Activated B cell treated with CpG ODN at 0.5 μM for 24 hours (primary cell): ENCODE data around the gene AGFG2. TPM values are rescaled to one million over a fixed set of nuclear protein-coding genes. Genes with fewer than 3 reads are reported as not detected.

Experiments
- ATAC-seq: fragments of 200-7000 bp; cut with Tn5 transposase; one replicate; pipeline ENCODE4 v1.10.0; 2021; ENCODE audit warnings: low read depth, mild to moderate bottlenecking, moderate library complexity
- CTCF ChIA-PET: fragments of 350-600 bp; sonication (Branson Sonifier 250); formaldehyde crosslinking; loops from one replicate; lab custom pipeline; 2021; ENCODE audit warnings: antibody characterized with exemption; lab: Charles Lee
- POLR2A ChIA-PET: fragments of 350-600 bp; sonication (Branson Sonifier 250); formaldehyde crosslinking; loops from one replicate; lab custom pipeline; 2021; ENCODE audit warnings: antibody characterized with exemption; lab: Charles Lee
- DNase-seq: peaks from one replicate; pipeline ENCODE4 v3.0.0; 2022
- H3K27ac Mint-ChIP-seq: one replicate; pipeline ENCODE4 v1.8.0; 2020; ENCODE audit warnings: mixed read lengths
- H3K27me3 Mint-ChIP-seq: one replicate; pipeline ENCODE4 v1.8.0; 2021; ENCODE audit warnings: mixed read lengths
- H3K36me3 Mint-ChIP-seq: one replicate; pipeline ENCODE4 v1.8.0; 2021; ENCODE audit warnings: low read depth, mixed read lengths
- H3K4me1 Mint-ChIP-seq: one replicate; pipeline ENCODE4 v1.8.0; 2021; ENCODE audit warnings: mixed read lengths
- H3K4me3 Mint-ChIP-seq: one replicate; pipeline ENCODE4 v1.8.0; 2020; ENCODE audit warnings: mild to moderate bottlenecking, mixed read lengths
- H3K9me3 Mint-ChIP-seq: one replicate; pipeline ENCODE4 v1.8.0; 2020; ENCODE audit warnings: mixed read lengths
- intact Hi-C: fragments of 100-400 bp; cut with micrococcal nuclease; formaldehyde crosslinking; loops from one replicate; pipeline ENCODE4 v1.15.1; 2024
- total RNA-seq: library from RNA; stranded (reverse); gene quantifications from 2 replicates; pipeline ENCODE4 v1.2.3, GENCODE V29; 2022
- TF ChIP-seq, protein P1 (sequence below): fragments of 200-600 bp; IDR thresholded peaks from one replicate; pipeline ENCODE4 v1.8.0; 2022; ENCODE audit warnings: antibody characterized with exemption, mild to moderate bottlenecking

Gene AGFG2
- total RNA-seq, 1 donor from 2014 or later = 9.5 TPM

GRCh38 chr7:100575746-100576383 lies 36.9 kb downstream of the AGFG2 start:
- peaks cover 14% of the 10 kb centered on the region for H3K4me1 Mint-ChIP-seq

DNA sequence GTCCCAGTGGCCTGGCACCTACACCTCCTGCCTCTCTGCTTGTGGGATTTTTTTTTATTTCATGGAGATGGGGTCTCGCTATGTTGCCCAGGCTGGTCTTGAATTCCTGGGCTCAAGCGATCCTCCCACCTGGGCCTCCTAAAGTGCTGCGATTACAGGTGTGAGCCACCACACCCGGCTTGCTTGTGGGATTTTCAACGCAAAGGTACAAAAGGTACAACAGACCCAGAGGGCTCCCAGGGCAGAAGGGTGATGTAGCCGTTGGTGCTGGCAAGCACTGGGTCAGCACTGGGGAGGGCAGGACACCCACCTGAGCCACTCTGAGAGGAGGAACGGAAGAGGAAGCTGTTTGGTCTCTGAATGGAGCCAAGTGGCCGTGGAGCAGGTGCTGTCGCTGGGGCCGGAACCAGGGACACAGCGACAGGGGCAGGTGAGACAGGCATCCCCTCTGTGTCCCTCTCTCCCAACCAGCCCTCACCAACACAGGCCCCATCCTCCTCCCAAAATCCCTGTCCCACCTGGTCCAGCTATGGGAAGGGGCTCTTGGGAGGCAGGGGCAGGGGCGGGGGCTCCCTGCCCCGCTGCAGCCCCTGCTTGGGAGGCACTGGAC lies 37.5 kb downstream of the AGFG2 start:
- Mint-ChIP-seq H3K9me3 (no peaks in the 10 kb centered on the region), H3K36me3 (peaks cover 35% of the 10 kb centered on the region), H3K4me1 (peaks cover 9% of the 10 kb centered on the region), H3K27me3 (no peaks in the 10 kb centered on the region), H3K27ac (no peak overlapping the region), H3K4me3 (no peak overlapping the region)
- TF ChIP-seq, protein P1, sequence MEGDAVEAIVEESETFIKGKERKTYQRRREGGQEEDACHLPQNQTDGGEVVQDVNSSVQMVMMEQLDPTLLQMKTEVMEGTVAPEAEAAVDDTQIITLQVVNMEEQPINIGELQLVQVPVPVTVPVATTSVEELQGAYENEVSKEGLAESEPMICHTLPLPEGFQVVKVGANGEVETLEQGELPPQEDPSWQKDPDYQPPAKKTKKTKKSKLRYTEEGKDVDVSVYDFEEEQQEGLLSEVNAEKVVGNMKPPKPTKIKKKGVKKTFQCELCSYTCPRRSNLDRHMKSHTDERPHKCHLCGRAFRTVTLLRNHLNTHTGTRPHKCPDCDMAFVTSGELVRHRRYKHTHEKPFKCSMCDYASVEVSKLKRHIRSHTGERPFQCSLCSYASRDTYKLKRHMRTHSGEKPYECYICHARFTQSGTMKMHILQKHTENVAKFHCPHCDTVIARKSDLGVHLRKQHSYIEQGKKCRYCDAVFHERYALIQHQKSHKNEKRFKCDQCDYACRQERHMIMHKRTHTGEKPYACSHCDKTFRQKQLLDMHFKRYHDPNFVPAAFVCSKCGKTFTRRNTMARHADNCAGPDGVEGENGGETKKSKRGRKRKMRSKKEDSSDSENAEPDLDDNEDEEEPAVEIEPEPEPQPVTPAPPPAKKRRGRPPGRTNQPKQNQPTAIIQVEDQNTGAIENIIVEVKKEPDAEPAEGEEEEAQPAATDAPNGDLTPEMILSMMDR = no peak
- ChIA-PET CTCF (no interaction called here), POLR2A (interaction anchor here (0.6 to 0.7 kb wide), 3 partner anchors 29 to 514 kb away, joined by 3 to 5 read pairs (median 5); partner anchors contain the start of gene ZCWPW1)
- DNase-seq = no peak
- ATAC-seq = no peak
- intact Hi-C loops = no loop called here

More at GRCh38 chr7:100575746-100576383, 36.9 kb downstream of the AGFG2 start:
- H3K9me3 Mint-ChIP-seq = no peaks in the 10 kb centered on the region
- TF ChIP-seq, protein P1 = no peak
- no peak for ATAC-seq
- no peak overlapping the region for H3K4me3 Mint-ChIP-seq
- intact Hi-C loops = no loop called here
- CTCF ChIA-PET = no interaction called here
- no peak for DNase-seq
- H3K36me3 Mint-ChIP-seq = peaks cover 35% of the 10 kb centered on the region
- no peaks in the 10 kb centered on the region for H3K27me3 Mint-ChIP-seq
- no peak overlapping the region for H3K27ac Mint-ChIP-seq
- POLR2A ChIA-PET = no interaction called here

DNA sequence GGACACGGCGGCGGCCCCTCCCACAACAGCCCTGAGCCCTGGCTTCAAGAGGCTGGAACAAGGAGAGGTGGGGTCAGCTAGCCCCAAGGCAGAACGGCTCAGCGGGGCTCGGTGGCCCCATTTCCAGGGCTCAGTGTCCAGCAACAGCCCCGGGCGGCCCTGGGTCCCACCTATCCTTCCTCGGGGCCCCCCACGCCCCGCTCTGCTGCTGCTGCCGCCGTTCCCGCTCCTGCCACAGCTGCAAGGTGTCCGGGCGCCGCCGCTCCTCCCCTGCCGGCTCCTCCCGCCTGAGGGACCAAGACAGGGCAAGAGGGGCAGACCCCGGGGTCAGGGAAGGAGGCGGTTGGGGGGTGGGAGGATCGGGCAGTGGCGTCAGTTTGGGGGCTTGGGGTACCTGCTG lies 38.1 kb downstream of the AGFG2 start:
- ChIA-PET POLR2A (interaction anchor here (1.2 to 1.3 kb wide), 2 partner anchors 9 to 35 kb away, joined by 3 to 5 read pairs; partner anchors contain the start of genes FBXO24 and MOSPD3), CTCF (no interaction called here)
- no peak for DNase-seq
- Mint-ChIP-seq H3K4me3 (no peak overlapping the region), H3K36me3 (peaks cover 32% of the 10 kb centered on the region), H3K4me1 (peaks cover 3% of the 10 kb centered on the region), H3K9me3 (no peaks in the 10 kb centered on the region), H3K27ac (no peak overlapping the region), H3K27me3 (no peaks in the 10 kb centered on the region)
- TF ChIP-seq, protein P1 = no peak
- intact Hi-C loops = no loop called here
- no peak for ATAC-seq

DNA sequence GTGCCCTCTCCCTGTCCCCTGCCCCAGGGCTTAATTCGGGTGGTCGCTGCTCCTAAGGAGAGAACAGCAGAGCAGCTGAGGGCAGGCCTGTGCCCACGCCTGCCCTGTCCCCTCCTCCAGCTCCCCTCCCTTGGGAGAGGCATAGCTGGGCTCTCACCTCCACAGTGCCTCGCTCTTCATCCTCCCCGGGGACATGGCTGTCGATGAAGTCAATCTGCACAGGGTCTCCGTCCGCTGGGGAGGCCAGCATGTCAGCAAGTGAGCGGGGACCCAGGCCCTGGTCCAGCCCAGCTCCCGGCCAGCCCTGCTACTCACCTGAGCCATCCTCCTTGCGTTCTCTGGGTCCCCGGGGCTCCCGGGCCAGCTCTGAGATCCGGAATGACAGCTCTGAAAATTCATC lies 38.5 kb downstream of the AGFG2 start:
- Mint-ChIP-seq H3K27ac (no peak overlapping the region), H3K4me1 (peaks cover 4% of the 10 kb centered on the region), H3K27me3 (no peaks in the 10 kb centered on the region), H3K9me3 (no peaks in the 10 kb centered on the region), H3K36me3 (peaks cover 30% of the 10 kb centered on the region), H3K4me3 (no peak overlapping the region)
- intact Hi-C loops = no loop called here
- DNase-seq (no peak), ATAC-seq (no peak)
- CTCF ChIA-PET = no interaction called here
- POLR2A ChIA-PET = interaction anchor here (0.5 to 1.3 kb wide), 4 partner anchors 9 to 196 kb away, joined by 3 to 5 read pairs (median 3); partner anchors contain the start of genes FBXO24 and MOSPD3
- TF ChIP-seq, protein P1 = no peak
